WTC11 (cell line): ENCODE data around the gene NUDT12. TPM values are rescaled to one million over a fixed set of nuclear protein-coding genes. Genes with fewer than 3 reads are reported as not detected.

Experiments used
- ATAC-seq: fragments of 200-7000 bp; cut with Tn5 transposase; 2 replicates; pipeline ENCODE4 v1.10.0; 2021; ENCODE audit warnings: mild to moderate bottlenecking, moderate library complexity
- CTCF ChIA-PET: fragments of 300-600 bp; sonication (Branson Sonifier 250); formaldehyde crosslinking; loops from one replicate; lab custom pipeline; 2021; ENCODE audit warnings: antibody characterized with exemption; lab: Charles Lee
- POLR2A ChIA-PET: fragments of 350-600 bp; sonication (Branson Sonifier 250); formaldehyde crosslinking; loops from one replicate; lab custom pipeline; 2021; ENCODE audit warnings: antibody characterized with exemption; lab: Charles Lee
- DNase-seq: peaks from one replicate; pipeline ENCODE4 v3.0.0; 2021; ENCODE audit warnings: low spot score
- H3K27ac Mint-ChIP-seq: 2 replicates; pipeline ENCODE4 v1.8.0; 2021; ENCODE audit warnings: mixed read lengths
- H3K27me3 Mint-ChIP-seq: 2 replicates; pipeline ENCODE4 v1.8.0; 2021; ENCODE audit warnings: low read depth, mild to moderate bottlenecking, moderate library complexity, mixed read lengths
- H3K36me3 Mint-ChIP-seq: 2 replicates; pipeline ENCODE4 v1.8.0; 2021; ENCODE audit warnings: mixed read lengths
- H3K4me1 Mint-ChIP-seq: 2 replicates; pipeline ENCODE4 v1.8.0; 2022; ENCODE audit warnings: mixed read lengths
- H3K4me3 Mint-ChIP-seq: 2 replicates; pipeline ENCODE4 v1.8.0; 2021; ENCODE audit warnings: mild to moderate bottlenecking, moderate library complexity, mixed read lengths
- H3K9me3 Mint-ChIP-seq: 2 replicates; pipeline ENCODE4 v1.8.0; 2021; ENCODE audit warnings: mixed read lengths
- EMX1 ChIP-seq: fragments of 250-450 bp; sonication (Bioruptor Pico); IDR thresholded peaks from 2 replicates; pipeline ENCODE4 v1.8.0; 2021; ENCODE audit warnings: mild to moderate bottlenecking
- ETV6 ChIP-seq: sonication (generic); formaldehyde crosslinking; IDR thresholded peaks from 2 replicates; pipeline ENCODE4 v1.8.1; 2022; ENCODE audit warnings: mild to moderate bottlenecking, missing genetic modification reagents
- FOXP1 ChIP-seq: sonication (generic); formaldehyde crosslinking; IDR thresholded peaks from 2 replicates; pipeline ENCODE4 v1.8.0; 2022; ENCODE audit warnings: missing genetic modification reagents, mild to moderate bottlenecking, moderate library complexity, borderline replicate concordance
- HMGA2 ChIP-seq: fragments of 250-450 bp; sonication (Bioruptor Pico); IDR thresholded peaks from 2 replicates; pipeline ENCODE4 v1.4.0; 2021; ENCODE audit warnings: mild to moderate bottlenecking, moderate library complexity
- JAZF1 ChIP-seq: fragments of 250-450 bp; sonication (Bioruptor Pico); IDR thresholded peaks from 2 replicates; pipeline ENCODE4 v1.9.0; 2021; ENCODE audit warnings: moderate library complexity, mild to moderate bottlenecking, inconsistent platforms
- MYBL2 ChIP-seq: sonication (generic); formaldehyde crosslinking; IDR thresholded peaks from 2 replicates; pipeline ENCODE4 v1.8.1; 2023; ENCODE audit warnings: mild to moderate bottlenecking, moderate library complexity, missing genetic modification reagents
- NR1H2 ChIP-seq: sonication (generic); formaldehyde crosslinking; IDR thresholded peaks from 2 replicates; pipeline ENCODE4 v1.9.0; 2021; ENCODE audit warnings: mild to moderate bottlenecking, moderate library complexity, missing genetic modification reagents
- NR2C2 ChIP-seq: sonication (generic); formaldehyde crosslinking; IDR thresholded peaks from 2 replicates; pipeline ENCODE4 v1.8.0; 2022; ENCODE audit warnings: mild to moderate bottlenecking, missing genetic modification reagents
- NR3C1 ChIP-seq: sonication (generic); formaldehyde crosslinking; conservative IDR thresholded peaks from 2 replicates; pipeline ENCODE4 v1.8.1; 2023; ENCODE audit warnings: low read depth, mild to moderate bottlenecking, missing genetic modification reagents
- OVOL2 ChIP-seq: fragments of 250-450 bp; sonication (Bioruptor Pico); IDR thresholded peaks from 2 replicates; pipeline ENCODE4 v1.9.0; 2021; ENCODE audit warnings: mild to moderate bottlenecking, borderline replicate concordance
- SMAD4 ChIP-seq: sonication (generic); formaldehyde crosslinking; IDR thresholded peaks from 2 replicates; pipeline ENCODE4 v1.8.0; 2022; ENCODE audit warnings: mild to moderate bottlenecking, missing genetic modification reagents
- TEAD1 ChIP-seq: sonication (generic); formaldehyde crosslinking; IDR thresholded peaks from 2 replicates; pipeline ENCODE4 v1.8.0; 2022; ENCODE audit warnings: mild to moderate bottlenecking, missing genetic modification reagents
- TP53 ChIP-seq: sonication (generic); formaldehyde crosslinking; IDR thresholded peaks from 2 replicates; pipeline ENCODE4 v1.8.1; 2023; ENCODE audit warnings: mild to moderate bottlenecking, missing genetic modification reagents
- ZNF121 ChIP-seq: sonication (generic); formaldehyde crosslinking; IDR thresholded peaks from 2 replicates; pipeline ENCODE4 v1.8.0; 2023; ENCODE audit warnings: missing genetic modification reagents
- ZNF396 ChIP-seq: fragments of 250-450 bp; sonication (Bioruptor Pico); IDR thresholded peaks from 2 replicates; pipeline ENCODE4 v1.8.0; 2021; ENCODE audit warnings: mild to moderate bottlenecking, moderate library complexity, borderline replicate concordance
- ZNF423 ChIP-seq: fragments of 250-450 bp; sonication (Bioruptor Pico); IDR thresholded peaks from 2 replicates; pipeline ENCODE4 v2.1.2; 2022; ENCODE audit warnings: mild to moderate bottlenecking, moderate library complexity
- total RNA-seq: library from RNA; stranded (reverse); gene quantifications from 3 replicates; pipeline ENCODE4 v1.2.3, GENCODE V29; 2021
- TF ChIP-seq, protein P1 (sequence below): sonication (generic); formaldehyde crosslinking; IDR thresholded peaks from 2 replicates; pipeline ENCODE4 v1.8.0; 2022; ENCODE audit warnings: missing genetic modification reagents
- TF ChIP-seq, protein P2 (sequence below): sonication (generic); formaldehyde crosslinking; IDR thresholded peaks from 2 replicates; pipeline ENCODE4 v1.8.0; 2022; ENCODE audit warnings: mild to moderate bottlenecking, missing genetic modification reagents
- TF ChIP-seq, protein P3 (sequence below): fragments of 250-450 bp; sonication (Bioruptor Pico); IDR thresholded peaks from 2 replicates; pipeline ENCODE4 v1.9.0; 2021; ENCODE audit warnings: mild to moderate bottlenecking, borderline replicate concordance
- TF ChIP-seq, protein P4 (sequence below): fragments of 250-450 bp; sonication (Bioruptor Pico); IDR thresholded peaks from 2 replicates; pipeline ENCODE4 v2.1.2; 2022; ENCODE audit warnings: mild to moderate bottlenecking, moderate library complexity
- TF ChIP-seq, protein P5 (sequence below): sonication (generic); formaldehyde crosslinking; IDR thresholded peaks from 2 replicates; pipeline ENCODE4 v1.8.1; 2022; ENCODE audit warnings: low read depth, mild to moderate bottlenecking, moderate library complexity, missing genetic modification reagents, borderline replicate concordance

The NUDT12 gene
- total RNA-seq, 1 experiment from 2014 or later, result 16.0 TPM

DNA sequence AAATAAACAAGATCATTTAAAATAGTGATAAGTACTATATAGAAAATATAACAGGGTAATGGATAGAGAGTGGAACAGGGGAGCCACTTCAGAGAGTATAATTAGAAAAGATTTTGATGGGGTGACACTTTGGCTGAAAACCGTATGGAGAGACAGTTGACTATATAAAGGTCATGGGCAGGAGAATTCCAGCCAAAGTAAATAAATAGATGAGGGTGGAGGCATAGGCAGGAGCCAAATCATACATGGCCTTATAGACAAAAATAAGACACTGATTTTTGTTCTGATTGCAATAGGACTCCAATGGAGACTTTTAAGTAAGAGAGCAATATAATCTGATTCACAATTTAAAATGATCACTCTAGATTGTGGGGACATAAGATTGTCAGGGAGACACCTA, 37.5 kb upstream of the NUDT12 start (continued):
- TF ChIP-seq NR3C1 (CRISPR knock-in tag) (no peak), NR1H2 (CRISPR knock-in tag) (no peak), FOXP1 (CRISPR knock-in tag) (no peak), TEAD1 (CRISPR knock-in tag) (no peak), SMAD4 (CRISPR knock-in tag) (no peak), JAZF1 (CRISPR knock-in tag) (no peak)
- TF ChIP-seq, protein P1, sequence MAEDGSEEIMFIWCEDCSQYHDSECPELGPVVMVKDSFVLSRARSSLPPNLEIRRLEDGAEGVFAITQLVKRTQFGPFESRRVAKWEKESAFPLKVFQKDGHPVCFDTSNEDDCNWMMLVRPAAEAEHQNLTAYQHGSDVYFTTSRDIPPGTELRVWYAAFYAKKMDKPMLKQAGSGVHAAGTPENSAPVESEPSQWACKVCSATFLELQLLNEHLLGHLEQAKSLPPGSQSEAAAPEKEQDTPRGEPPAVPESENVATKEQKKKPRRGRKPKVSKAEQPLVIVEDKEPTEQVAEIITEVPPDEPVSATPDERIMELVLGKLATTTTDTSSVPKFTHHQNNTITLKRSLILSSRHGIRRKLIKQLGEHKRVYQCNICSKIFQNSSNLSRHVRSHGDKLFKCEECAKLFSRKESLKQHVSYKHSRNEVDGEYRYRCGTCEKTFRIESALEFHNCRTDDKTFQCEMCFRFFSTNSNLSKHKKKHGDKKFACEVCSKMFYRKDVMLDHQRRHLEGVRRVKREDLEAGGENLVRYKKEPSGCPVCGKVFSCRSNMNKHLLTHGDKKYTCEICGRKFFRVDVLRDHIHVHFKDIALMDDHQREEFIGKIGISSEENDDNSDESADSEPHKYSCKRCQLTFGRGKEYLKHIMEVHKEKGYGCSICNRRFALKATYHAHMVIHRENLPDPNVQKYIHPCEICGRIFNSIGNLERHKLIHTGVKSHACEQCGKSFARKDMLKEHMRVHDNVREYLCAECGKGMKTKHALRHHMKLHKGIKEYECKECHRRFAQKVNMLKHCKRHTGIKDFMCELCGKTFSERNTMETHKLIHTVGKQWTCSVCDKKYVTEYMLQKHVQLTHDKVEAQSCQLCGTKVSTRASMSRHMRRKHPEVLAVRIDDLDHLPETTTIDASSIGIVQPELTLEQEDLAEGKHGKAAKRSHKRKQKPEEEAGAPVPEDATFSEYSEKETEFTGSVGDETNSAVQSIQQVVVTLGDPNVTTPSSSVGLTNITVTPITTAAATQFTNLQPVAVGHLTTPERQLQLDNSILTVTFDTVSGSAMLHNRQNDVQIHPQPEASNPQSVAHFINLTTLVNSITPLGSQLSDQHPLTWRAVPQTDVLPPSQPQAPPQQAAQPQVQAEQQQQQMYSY (CRISPR knock-in tag), result no peak
- TF ChIP-seq, protein P2, sequence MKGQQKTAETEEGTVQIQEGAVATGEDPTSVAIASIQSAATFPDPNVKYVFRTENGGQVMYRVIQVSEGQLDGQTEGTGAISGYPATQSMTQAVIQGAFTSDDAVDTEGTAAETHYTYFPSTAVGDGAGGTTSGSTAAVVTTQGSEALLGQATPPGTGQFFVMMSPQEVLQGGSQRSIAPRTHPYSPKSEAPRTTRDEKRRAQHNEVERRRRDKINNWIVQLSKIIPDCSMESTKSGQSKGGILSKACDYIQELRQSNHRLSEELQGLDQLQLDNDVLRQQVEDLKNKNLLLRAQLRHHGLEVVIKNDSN (CRISPR knock-in tag), result no peak

DNA sequence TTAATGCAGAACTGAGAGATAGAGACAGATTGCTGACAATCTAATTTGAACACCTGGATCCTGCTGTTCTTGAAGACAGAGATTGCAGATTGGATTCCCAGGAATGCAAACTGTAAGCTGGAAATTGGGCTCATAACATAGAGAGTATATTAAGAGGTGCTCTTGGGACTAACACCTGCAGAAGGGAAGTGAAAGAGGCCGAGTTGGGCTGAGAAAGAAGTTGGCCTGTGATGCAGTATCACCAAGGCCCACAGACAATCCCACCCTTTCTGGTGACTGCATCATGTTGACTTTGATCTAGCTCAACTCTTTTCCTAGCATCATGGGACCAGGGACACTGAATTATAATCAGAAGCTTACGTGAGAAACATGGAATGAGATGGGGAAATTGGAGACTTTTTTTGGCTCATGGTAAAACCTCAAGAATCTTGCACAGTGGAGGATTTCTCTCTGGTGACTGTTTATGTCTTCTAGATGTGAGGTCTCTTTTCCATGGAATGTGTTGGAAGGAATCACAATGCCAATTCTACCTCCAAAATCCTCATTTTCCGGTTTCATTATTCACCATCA, 36.5 kb upstream of the NUDT12 start:
- Mint-ChIP-seq H3K36me3 (no peaks in the 10 kb centered on the region), H3K27me3 (no peaks in the 10 kb centered on the region), H3K4me1 (no peaks in the 10 kb centered on the region), H3K27ac (no peak overlapping the region), H3K9me3 (no peaks in the 10 kb centered on the region), H3K4me3 (no peak overlapping the region)
- TF ChIP-seq TP53 (no peak), NR2C2 (CRISPR knock-in tag) (no peak), MYBL2 (CRISPR knock-in tag) (no peak), ZNF121 (no peak), NR3C1 (CRISPR knock-in tag) (no peak), ZNF396 (CRISPR knock-in tag) (no peak)
- TF ChIP-seq, protein P3, sequence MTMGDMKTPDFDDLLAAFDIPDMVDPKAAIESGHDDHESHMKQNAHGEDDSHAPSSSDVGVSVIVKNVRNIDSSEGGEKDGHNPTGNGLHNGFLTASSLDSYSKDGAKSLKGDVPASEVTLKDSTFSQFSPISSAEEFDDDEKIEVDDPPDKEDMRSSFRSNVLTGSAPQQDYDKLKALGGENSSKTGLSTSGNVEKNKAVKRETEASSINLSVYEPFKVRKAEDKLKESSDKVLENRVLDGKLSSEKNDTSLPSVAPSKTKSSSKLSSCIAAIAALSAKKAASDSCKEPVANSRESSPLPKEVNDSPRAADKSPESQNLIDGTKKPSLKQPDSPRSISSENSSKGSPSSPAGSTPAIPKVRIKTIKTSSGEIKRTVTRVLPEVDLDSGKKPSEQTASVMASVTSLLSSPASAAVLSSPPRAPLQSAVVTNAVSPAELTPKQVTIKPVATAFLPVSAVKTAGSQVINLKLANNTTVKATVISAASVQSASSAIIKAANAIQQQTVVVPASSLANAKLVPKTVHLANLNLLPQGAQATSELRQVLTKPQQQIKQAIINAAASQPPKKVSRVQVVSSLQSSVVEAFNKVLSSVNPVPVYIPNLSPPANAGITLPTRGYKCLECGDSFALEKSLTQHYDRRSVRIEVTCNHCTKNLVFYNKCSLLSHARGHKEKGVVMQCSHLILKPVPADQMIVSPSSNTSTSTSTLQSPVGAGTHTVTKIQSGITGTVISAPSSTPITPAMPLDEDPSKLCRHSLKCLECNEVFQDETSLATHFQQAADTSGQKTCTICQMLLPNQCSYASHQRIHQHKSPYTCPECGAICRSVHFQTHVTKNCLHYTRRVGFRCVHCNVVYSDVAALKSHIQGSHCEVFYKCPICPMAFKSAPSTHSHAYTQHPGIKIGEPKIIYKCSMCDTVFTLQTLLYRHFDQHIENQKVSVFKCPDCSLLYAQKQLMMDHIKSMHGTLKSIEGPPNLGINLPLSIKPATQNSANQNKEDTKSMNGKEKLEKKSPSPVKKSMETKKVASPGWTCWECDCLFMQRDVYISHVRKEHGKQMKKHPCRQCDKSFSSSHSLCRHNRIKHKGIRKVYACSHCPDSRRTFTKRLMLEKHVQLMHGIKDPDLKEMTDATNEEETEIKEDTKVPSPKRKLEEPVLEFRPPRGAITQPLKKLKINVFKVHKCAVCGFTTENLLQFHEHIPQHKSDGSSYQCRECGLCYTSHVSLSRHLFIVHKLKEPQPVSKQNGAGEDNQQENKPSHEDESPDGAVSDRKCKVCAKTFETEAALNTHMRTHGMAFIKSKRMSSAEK (CRISPR knock-in tag), result no peak
- TF ChIP-seq, protein P2 (CRISPR knock-in tag), result no peak
- ATAC-seq (no peak), DNase-seq (no peak)
- CTCF ChIA-PET, result no interaction called here
- POLR2A ChIA-PET, result no interaction called here

DNA sequence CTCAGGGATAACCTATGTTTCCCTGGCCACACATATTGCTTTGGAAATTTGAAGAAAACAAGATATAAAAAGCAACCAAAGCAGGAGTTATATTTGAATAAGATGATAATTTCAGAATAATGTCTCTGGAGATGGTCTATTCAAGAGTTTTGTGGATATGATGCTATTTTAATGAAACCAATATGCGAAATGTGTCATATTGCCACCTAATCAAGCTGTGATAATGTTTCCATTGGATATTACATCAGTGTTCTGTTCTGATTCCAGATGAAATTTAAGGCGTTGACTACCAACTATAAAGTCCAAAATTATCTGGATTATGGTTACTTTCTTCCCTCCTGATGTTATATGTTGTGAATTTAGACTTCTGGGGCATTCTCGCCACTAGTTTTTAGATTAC, 27.6 kb upstream of the NUDT12 start:
- TF ChIP-seq OVOL2 (no peak), HMGA2 (CRISPR knock-in tag) (no peak), ZNF423 (no peak), ZNF121 (no peak), EMX1 (CRISPR knock-in tag) (no peak), NR3C1 (CRISPR knock-in tag) (no peak), ETV6 (CRISPR knock-in tag) (no peak)
- TF ChIP-seq, protein P4, sequence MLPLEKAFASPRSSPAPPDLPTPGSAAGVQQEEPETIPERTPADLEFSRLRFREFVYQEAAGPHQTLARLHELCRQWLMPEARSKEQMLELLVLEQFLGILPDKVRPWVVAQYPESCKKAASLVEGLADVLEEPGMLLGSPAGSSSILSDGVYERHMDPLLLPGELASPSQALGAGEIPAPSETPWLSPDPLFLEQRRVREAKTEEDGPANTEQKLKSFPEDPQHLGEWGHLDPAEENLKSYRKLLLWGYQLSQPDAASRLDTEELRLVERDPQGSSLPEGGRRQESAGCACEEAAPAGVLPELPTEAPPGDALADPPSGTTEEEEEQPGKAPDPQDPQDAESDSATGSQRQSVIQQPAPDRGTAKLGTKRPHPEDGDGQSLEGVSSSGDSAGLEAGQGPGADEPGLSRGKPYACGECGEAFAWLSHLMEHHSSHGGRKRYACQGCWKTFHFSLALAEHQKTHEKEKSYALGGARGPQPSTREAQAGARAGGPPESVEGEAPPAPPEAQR (CRISPR knock-in tag), result no peak
- TF ChIP-seq, protein P5, sequence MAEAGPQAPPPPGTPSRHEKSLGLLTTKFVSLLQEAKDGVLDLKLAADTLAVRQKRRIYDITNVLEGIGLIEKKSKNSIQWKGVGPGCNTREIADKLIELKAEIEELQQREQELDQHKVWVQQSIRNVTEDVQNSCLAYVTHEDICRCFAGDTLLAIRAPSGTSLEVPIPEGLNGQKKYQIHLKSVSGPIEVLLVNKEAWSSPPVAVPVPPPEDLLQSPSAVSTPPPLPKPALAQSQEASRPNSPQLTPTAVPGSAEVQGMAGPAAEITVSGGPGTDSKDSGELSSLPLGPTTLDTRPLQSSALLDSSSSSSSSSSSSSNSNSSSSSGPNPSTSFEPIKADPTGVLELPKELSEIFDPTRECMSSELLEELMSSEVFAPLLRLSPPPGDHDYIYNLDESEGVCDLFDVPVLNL (CRISPR knock-in tag), result no peak
- no peak overlapping the region for H3K4me3 Mint-ChIP-seq
- ATAC-seq, result no peak
- H3K36me3 Mint-ChIP-seq, result no peaks in the 10 kb centered on the region
- ChIA-PET POLR2A (no interaction called here), CTCF (no interaction called here)
- H3K9me3 Mint-ChIP-seq, result no peaks in the 10 kb centered on the region
- H3K27ac Mint-ChIP-seq, result no peak overlapping the region
- no peaks in the 10 kb centered on the region for H3K27me3 Mint-ChIP-seq
- no peak for DNase-seq
- H3K4me1 Mint-ChIP-seq, result no peaks in the 10 kb centered on the region
